Activated naive CD4-positive, alpha-beta T cell (primary cell): Measurements from ENCODE around the gene SLC4A8.
"Not testable (repeated sequence)": the region's sequence is repeated elsewhere in the genome, so short reads cannot be mapped to it uniquely, and the experiment has no call there.

Source experiments
- DNase-seq, 4 experiments: peaks; one replicate each; lab custom pipeline; 2025; lab: John Stamatoyannopoulos, UW

Gene SLC4A8

GRCh38 chr12:51430196-51430895 is 5.7 kb downstream of the SLC4A8 start:
- DNase-seq = no peak

GRCh38 chr12:51432921-51433320 is 8.3 kb downstream of the SLC4A8 start:
- DNase-seq = no peak

- DNase-seq = no peak
Observed at GRCh38 chr12:51434305-51434704, 9.7 kb downstream of the SLC4A8 start.

GRCh38 chr12:51437431-51437830 is 12.8 kb downstream of the SLC4A8 start:
- no peak for DNase-seq

GRCh38 chr12:51439330-51439729 is 14.7 kb downstream of the SLC4A8 start:
- DNase-seq = no peak

GRCh38 chr12:51441583-51441982 is 17.0 kb downstream of the SLC4A8 start:
- no peak for DNase-seq

GRCh38 chr12:51442324-51442723 is 17.7 kb downstream of the SLC4A8 start:
- no peak for DNase-seq

- DNase-seq = no peak
Observed at GRCh38 chr12:51443573-51443972, 18.9 kb downstream of the SLC4A8 start.

GRCh38 chr12:51448618-51449256 is 24.1 kb downstream of the SLC4A8 start:
- no peak for DNase-seq

- DNase-seq = no peak
Observed at GRCh38 chr12:51449580-51450246, 25.1 kb downstream of the SLC4A8 start.

- DNase-seq = no peak
Observed at GRCh38 chr12:51450333-51450732, 25.7 kb downstream of the SLC4A8 start.

- no peak for DNase-seq
Observed at GRCh38 chr12:51450806-51451205, 26.2 kb downstream of the SLC4A8 start.

GRCh38 chr12:51454016-51454415 is 29.4 kb downstream of the SLC4A8 start:
- not testable (repeated sequence) for DNase-seq

- not testable (repeated sequence) for DNase-seq
Observed at GRCh38 chr12:51455050-51455449, 30.4 kb downstream of the SLC4A8 start.

GRCh38 chr12:51458635-51459034 is 34.0 kb downstream of the SLC4A8 start:
- DNase-seq = no peak

- no peak for DNase-seq
Observed at GRCh38 chr12:51460519-51460918, 35.9 kb downstream of the SLC4A8 start.

- DNase-seq = no peak
Observed at GRCh38 chr12:51465491-51465890, 40.9 kb downstream of the SLC4A8 start.

GRCh38 chr12:51470116-51470515 is 45.5 kb downstream of the SLC4A8 start:
- no peak for DNase-seq

- DNase-seq = no peak
Observed at GRCh38 chr12:51471111-51471864, 46.7 kb downstream of the SLC4A8 start.

GRCh38 chr12:51472984-51473383 is 48.4 kb downstream of the SLC4A8 start:
- DNase-seq = no peak

- DNase-seq = no peak
Observed at GRCh38 chr12:51473947-51474346, 49.3 kb downstream of the SLC4A8 start.

- no peak for DNase-seq
Observed at GRCh38 chr12:51475543-51475942, 50.9 kb downstream of the SLC4A8 start.
